Measurements from ENCODE around the gene ADGRG6. TPM values are rescaled to one million over a fixed set of nuclear protein-coding genes. Genes with fewer than 3 reads are reported as not detected.

ADGRG6 gene
- total RNA-seq, 2 donors from 2014 or later: 0.18 to 0.25 TPM

GRCh38 chr6:142381845-142382378 lies 80.1 kb downstream of the ADGRG6 start:
- Mint-ChIP-seq H3K36me3 (ENCODE audit: low read depth) (no peaks in the 10 kb centered on the region), H3K4me1 (no peaks in the 10 kb centered on the region), H3K4me3 (no peak overlapping the region), H3K27me3 (peaks cover 33% of the 10 kb centered on the region), H3K27ac (no peak overlapping the region)
- DNase-seq (no peak), ATAC-seq (no peak)
- H3K9me3 ChIP-seq (ENCODE audit: control insufficient read depth, low read length, poor library complexity, severe bottlenecking): no peaks in the 10 kb centered on the region

GRCh38 chr6:142384519-142385254 lies 82.9 kb downstream of the ADGRG6 start:
- Mint-ChIP-seq H3K27ac (no peak overlapping the region), H3K4me1 (peaks cover 3% of the 10 kb centered on the region), H3K36me3 (ENCODE audit: low read depth) (no peaks in the 10 kb centered on the region), H3K27me3 (peaks cover 22% of the 10 kb centered on the region), H3K4me3 (no peak overlapping the region)
- DNase-seq: no peak
- ATAC-seq: no peak
- H3K9me3 ChIP-seq (ENCODE audit: control insufficient read depth, low read length, poor library complexity, severe bottlenecking): no peaks in the 10 kb centered on the region

DNA sequence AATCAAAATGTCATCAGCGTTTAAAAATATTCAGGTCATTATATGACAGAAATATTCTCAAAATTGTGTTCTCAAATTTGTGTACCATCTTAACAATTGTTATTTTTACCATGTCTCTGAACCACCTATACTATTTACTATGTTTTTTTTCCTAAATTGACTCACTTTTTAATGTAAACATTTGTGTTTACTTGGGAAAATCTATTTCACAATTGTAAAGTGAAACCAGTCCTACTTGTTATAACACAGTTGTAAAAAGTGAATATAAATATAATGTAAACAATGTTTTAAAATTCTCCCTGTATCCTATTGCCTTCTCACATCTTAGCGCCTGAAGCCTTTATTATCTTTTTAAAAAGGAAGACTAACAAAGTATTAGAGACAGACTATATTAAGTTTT lies 83.5 kb downstream of the ADGRG6 start:
- H3K9me3 ChIP-seq (ENCODE audit: control insufficient read depth, low read length, poor library complexity, severe bottlenecking): no peaks in the 10 kb centered on the region
- H3K27ac Mint-ChIP-seq: no peak overlapping the region
- no peak for ATAC-seq
- H3K4me1 Mint-ChIP-seq: peaks cover 3% of the 10 kb centered on the region
- no peaks in the 10 kb centered on the region for H3K36me3 Mint-ChIP-seq (ENCODE audit: low read depth)
- H3K27me3 Mint-ChIP-seq: peaks cover 15% of the 10 kb centered on the region
- DNase-seq: no peak
- no peak overlapping the region for H3K4me3 Mint-ChIP-seq

DNA sequence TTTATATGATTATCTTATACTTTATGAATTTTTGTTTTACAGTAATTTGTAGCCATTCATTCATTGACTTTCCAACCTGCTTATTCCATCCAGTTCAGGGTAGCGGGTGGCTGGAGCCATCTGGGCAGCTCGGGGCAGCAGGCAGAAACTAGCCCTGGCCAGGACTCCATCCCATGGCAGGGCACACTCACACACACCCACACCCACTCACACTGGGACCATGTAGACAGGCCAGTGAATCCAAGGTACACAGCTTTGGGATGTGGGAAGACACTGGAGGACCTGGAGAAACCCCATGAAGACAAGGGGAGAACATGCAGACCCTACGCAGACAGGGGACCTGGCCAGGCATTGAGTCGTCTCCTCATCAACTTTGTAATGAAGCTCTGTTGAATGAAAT lies 84.8 kb downstream of the ADGRG6 start:
- no peaks in the 10 kb centered on the region for H3K9me3 ChIP-seq (ENCODE audit: control insufficient read depth, low read length, poor library complexity, severe bottlenecking)
- H3K27ac Mint-ChIP-seq: no peak overlapping the region
- no peak for ATAC-seq
- H3K27me3 Mint-ChIP-seq: peaks cover 9% of the 10 kb centered on the region
- DNase-seq: no peak
- peaks cover 3% of the 10 kb centered on the region for H3K4me1 Mint-ChIP-seq
- H3K4me3 Mint-ChIP-seq: no peak overlapping the region
- no peaks in the 10 kb centered on the region for H3K36me3 Mint-ChIP-seq (ENCODE audit: low read depth)

GRCh38 chr6:142387997-142388815 lies 86.4 kb downstream of the ADGRG6 start:
- Mint-ChIP-seq H3K4me3 (no peak overlapping the region), H3K27ac (no peak overlapping the region), H3K27me3 (peaks cover 4% of the 10 kb centered on the region), H3K4me1 (peaks cover 3% of the 10 kb centered on the region), H3K36me3 (ENCODE audit: low read depth) (no peaks in the 10 kb centered on the region)
- ATAC-seq: peak; percentile 54
- no peaks in the 10 kb centered on the region for H3K9me3 ChIP-seq (ENCODE audit: control insufficient read depth, low read length, poor library complexity, severe bottlenecking)
- no peak for DNase-seq

GRCh38 chr6:142395266-142395665 lies 93.5 kb downstream of the ADGRG6 start:
- Mint-ChIP-seq H3K36me3 (ENCODE audit: low read depth) (no peaks in the 10 kb centered on the region), H3K4me1 (peaks cover 12% of the 10 kb centered on the region), H3K27ac (peak overlapping the region; percentile 93), H3K4me3 (peak overlapping the region; percentile 63), H3K27me3 (peaks cover 11% of the 10 kb centered on the region)
- no peaks in the 10 kb centered on the region for H3K9me3 ChIP-seq (ENCODE audit: control insufficient read depth, low read length, poor library complexity, severe bottlenecking)
- ATAC-seq: peak; percentile 19
- DNase-seq: no peak

DNA sequence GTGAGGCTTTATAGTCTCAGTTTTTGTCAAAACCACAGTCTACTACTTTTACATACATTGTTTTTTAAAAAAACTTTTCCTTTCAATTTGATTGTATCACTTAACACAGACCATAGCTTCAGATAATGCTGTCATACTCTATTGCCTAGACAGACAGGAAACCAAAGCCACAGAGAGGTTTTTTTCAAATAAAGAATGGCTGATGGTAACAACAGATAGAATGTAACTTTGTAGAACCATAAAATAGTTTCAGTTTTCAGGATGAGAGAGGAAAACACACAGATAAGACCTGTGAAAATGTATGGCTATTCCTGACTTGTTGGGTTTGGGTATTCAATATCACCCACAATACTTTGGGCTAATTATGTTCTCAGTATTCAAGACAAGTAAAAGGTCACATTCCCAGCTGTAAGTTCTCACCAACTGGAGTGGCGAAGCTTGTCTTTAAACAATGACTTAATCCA lies 94.0 kb downstream of the ADGRG6 start:
- H3K9me3 ChIP-seq (ENCODE audit: control insufficient read depth, low read length, poor library complexity, severe bottlenecking): no peaks in the 10 kb centered on the region
- DNase-seq (no peak), ATAC-seq (peak; percentile 95)
- Mint-ChIP-seq H3K27me3 (peaks cover 17% of the 10 kb centered on the region), H3K36me3 (ENCODE audit: low read depth) (no peaks in the 10 kb centered on the region), H3K27ac (peak overlapping the region; percentile 93), H3K4me1 (peaks cover 12% of the 10 kb centered on the region), H3K4me3 (peak overlapping the region; percentile 63)

GRCh38 chr6:142398353-142398752 lies 96.5 kb downstream of the ADGRG6 start:
- H3K27ac Mint-ChIP-seq: peak overlapping the region; percentile 44
- DNase-seq: no peak

GRCh38 chr6:142399739-142400138 lies 97.9 kb downstream of the ADGRG6 start:
- Mint-ChIP-seq H3K4me1 (peaks cover 15% of the 10 kb centered on the region), H3K4me3 (no peak overlapping the region), H3K27me3 (peaks cover 13% of the 10 kb centered on the region), H3K36me3 (ENCODE audit: low read depth) (no peaks in the 10 kb centered on the region), H3K27ac (no peak overlapping the region)
- no peaks in the 10 kb centered on the region for H3K9me3 ChIP-seq (ENCODE audit: control insufficient read depth, low read length, poor library complexity, severe bottlenecking)
- DNase-seq (no peak), ATAC-seq (no peak)

More at GRCh38 chr6:142398353-142398752, 96.5 kb downstream of the ADGRG6 start:
- Mint-ChIP-seq H3K36me3 (ENCODE audit: low read depth) (no peaks in the 10 kb centered on the region), H3K4me1 (peaks cover 15% of the 10 kb centered on the region), H3K27me3 (peaks cover 18% of the 10 kb centered on the region), H3K4me3 (no peak overlapping the region)
- H3K9me3 ChIP-seq (ENCODE audit: control insufficient read depth, low read length, poor library complexity, severe bottlenecking): no peaks in the 10 kb centered on the region
- no peak for ATAC-seq

GRCh38 chr6:142400495-142400894 lies 98.7 kb downstream of the ADGRG6 start:
- H3K27me3 Mint-ChIP-seq: peaks cover 13% of the 10 kb centered on the region

DNA sequence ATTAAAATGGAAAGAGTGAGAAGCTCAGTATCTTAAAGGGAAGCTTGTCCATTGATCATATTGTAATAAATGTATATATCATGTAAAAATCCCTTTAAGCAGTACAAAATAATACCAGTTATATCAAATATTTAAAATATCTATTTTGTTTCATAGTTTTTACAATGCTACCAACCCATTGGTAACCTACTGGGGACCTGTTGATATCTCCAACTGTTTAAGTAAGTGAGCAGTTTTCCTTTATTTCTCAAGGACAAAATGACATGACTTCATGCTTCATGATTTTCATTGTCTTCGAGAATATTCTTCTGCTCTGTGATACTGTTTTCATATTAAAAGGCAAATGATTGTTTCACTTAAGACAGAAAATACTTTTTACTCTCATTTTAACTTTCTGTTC lies 100.0 kb downstream of the ADGRG6 start:
- ATAC-seq (no peak), DNase-seq (no peak)
- peaks cover 3% of the 10 kb centered on the region for H3K4me1 Mint-ChIP-seq
- no peaks in the 10 kb centered on the region for H3K36me3 Mint-ChIP-seq (ENCODE audit: low read depth)
- no peak overlapping the region for H3K4me3 Mint-ChIP-seq
- H3K27ac Mint-ChIP-seq: no peak overlapping the region
- no peaks in the 10 kb centered on the region for H3K9me3 ChIP-seq (ENCODE audit: control insufficient read depth, low read length, poor library complexity, severe bottlenecking)
- peaks cover 13% of the 10 kb centered on the region for H3K27me3 Mint-ChIP-seq

More at GRCh38 chr6:142400495-142400894, 98.7 kb downstream of the ADGRG6 start:
- no peak for DNase-seq
- no peaks in the 10 kb centered on the region for H3K9me3 ChIP-seq (ENCODE audit: control insufficient read depth, low read length, poor library complexity, severe bottlenecking)
- H3K27ac Mint-ChIP-seq: peak overlapping the region; percentile 41
- H3K4me3 Mint-ChIP-seq: no peak overlapping the region
- H3K36me3 Mint-ChIP-seq (ENCODE audit: low read depth): no peaks in the 10 kb centered on the region
- peaks cover 10% of the 10 kb centered on the region for H3K4me1 Mint-ChIP-seq
- no peak for ATAC-seq

DNA sequence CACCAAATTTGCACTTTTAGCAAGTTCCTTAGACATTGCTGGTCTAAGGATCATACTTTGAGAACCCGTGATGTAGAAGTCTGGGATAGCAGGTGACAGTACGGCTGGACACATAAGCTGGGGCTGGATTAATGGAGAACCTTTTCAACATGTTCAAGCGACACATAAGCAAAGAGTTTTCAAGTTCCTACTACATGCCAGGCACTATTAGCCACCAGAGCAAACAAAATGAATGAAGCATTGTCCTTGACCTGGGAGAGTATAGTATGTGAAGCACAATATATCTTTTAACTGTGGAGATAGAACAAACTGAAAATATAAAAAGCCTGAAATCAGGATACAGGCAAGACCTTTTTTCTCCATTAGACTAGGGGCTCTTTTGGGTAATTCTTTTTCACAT lies 102.9 kb downstream of the ADGRG6 start:
- Mint-ChIP-seq H3K27me3 (peaks cover 8% of the 10 kb centered on the region), H3K36me3 (ENCODE audit: low read depth) (no peaks in the 10 kb centered on the region), H3K4me1 (peaks cover 6% of the 10 kb centered on the region), H3K27ac (no peak overlapping the region), H3K4me3 (no peak overlapping the region)
- no peak for ATAC-seq
- no peaks in the 10 kb centered on the region for H3K9me3 ChIP-seq (ENCODE audit: control insufficient read depth, low read length, poor library complexity, severe bottlenecking)
- no peak for DNase-seq

- no peak for ATAC-seq
- Mint-ChIP-seq H3K4me1 (peaks cover 6% of the 10 kb centered on the region), H3K27ac (no peak overlapping the region), H3K36me3 (ENCODE audit: low read depth) (no peaks in the 10 kb centered on the region), H3K27me3 (no peaks in the 10 kb centered on the region), H3K4me3 (no peak overlapping the region)
- DNase-seq: no peak
- H3K9me3 ChIP-seq (ENCODE audit: control insufficient read depth, low read length, poor library complexity, severe bottlenecking): no peaks in the 10 kb centered on the region
Observed at GRCh38 chr6:142406131-142406530, 104.3 kb downstream of the ADGRG6 start.
